Liver (tissue), 9 donors: ENCODE measurements around the gene SLIT3. TPM values are rescaled to one million over a fixed set of nuclear protein-coding genes. Genes with fewer than 3 reads are reported as not detected.

ENCODE experiments used
- DNase-seq: peaks from one replicate; pipeline ENCODE4 v3.0.0-alpha.2; 2017; ENCODE audit warnings: low spot score
- H3K27ac ChIP-seq, 2 donors: one replicate each; pipeline ENCODE4 v1.7.0; 2013; ENCODE audit warnings: inconsistent platforms in 2 of 2, low read length in 2 of 2, control low read depth in 1 of 2, low read depth in 1 of 2, mild to moderate bottlenecking in 1 of 2
- H3K27me3 ChIP-seq, 4 donors: one replicate each; pipeline versions ENCODE4 v1.6.1 to v1.7.0; 2013; ENCODE audit warnings: low read length in 3 of 4, inconsistent platforms in 1 of 4, mild to moderate bottlenecking in 1 of 4, moderate library complexity in 1 of 4; ENCODE audit not compliant: control insufficient read depth in 4 of 4, insufficient read depth in 4 of 4
- H3K36me3 ChIP-seq, 4 donors: one replicate each; pipeline versions ENCODE4 v1.6.1 to v1.7.0; 2013; ENCODE audit warnings: low read length in 3 of 4, mild to moderate bottlenecking in 3 of 4, low read depth in 1 of 4, moderate library complexity in 1 of 4; ENCODE audit not compliant: control insufficient read depth in 4 of 4, insufficient read depth in 3 of 4
- H3K4me1 ChIP-seq, 4 donors: one replicate each; pipeline versions ENCODE4 v1.6.1 to v1.7.0; 2013; ENCODE audit warnings: low read length in 3 of 4, mild to moderate bottlenecking in 3 of 4, moderate library complexity in 1 of 4; ENCODE audit not compliant: control insufficient read depth in 4 of 4, insufficient read depth in 4 of 4
- H3K4me3 ChIP-seq, 3 donors: one replicate each; pipeline versions ENCODE4 v1.6.1 to v1.7.0; 2013; ENCODE audit warnings: low read length in 3 of 3, control low read depth in 1 of 3, low read depth in 1 of 3, mild to moderate bottlenecking in 1 of 3
- H3K9ac ChIP-seq, 2 donors: one replicate each; pipeline ENCODE4 v1.7.0; 2013; ENCODE audit warnings: low read length in 2 of 2, mild to moderate bottlenecking in 2 of 2, moderate library complexity in 2 of 2, control low read depth in 1 of 2, low read depth in 1 of 2
- H3K9me3 ChIP-seq, 4 donors: one replicate each; pipeline versions ENCODE4 v1.6.1 to v1.7.0; 2013; ENCODE audit warnings: low read length in 3 of 4; ENCODE audit not compliant: control insufficient read depth in 4 of 4
- EGR1 ChIP-seq, 2 donors: IDR thresholded peaks; 2 replicates each; pipeline ENCODE4 v1.6.1; 2016 to 2018; ENCODE audit warnings: antibody characterized with exemption in 2 of 2, low read depth in 2 of 2
- FOXA1 ChIP-seq: IDR thresholded peaks from 2 replicates; pipeline ENCODE4 v1.6.1; 2016; ENCODE audit warnings: antibody characterized with exemption
- GABPA ChIP-seq, 2 donors: IDR thresholded peaks in 1 of 2; conservative IDR thresholded peaks in 1 of 2; 2 replicates each; pipeline ENCODE4 v1.6.1; 2016; ENCODE audit warnings: antibody characterized with exemption in 2 of 2, mild to moderate bottlenecking in 1 of 2, moderate library complexity in 1 of 2
- HNF4A ChIP-seq, 2 donors: conservative IDR thresholded peaks; 2 replicates each; pipeline ENCODE4 v1.6.1; 2016; ENCODE audit warnings: antibody characterized with exemption in 2 of 2, mild to moderate bottlenecking in 2 of 2
- JUND ChIP-seq, 2 donors: IDR thresholded peaks; 2 replicates each; pipeline ENCODE4 v1.6.1; 2016; ENCODE audit warnings: antibody characterized with exemption in 2 of 2
- RAD21 ChIP-seq, 2 donors: IDR thresholded peaks; 2 replicates each; pipeline ENCODE4 v1.6.1; 2016; ENCODE audit warnings: antibody characterized with exemption in 2 of 2, mild to moderate bottlenecking in 2 of 2
- RXRA ChIP-seq, 2 donors: IDR thresholded peaks; 2 replicates each; pipeline ENCODE4 v1.6.1; 2017 to 2018; ENCODE audit warnings: antibody characterized with exemption in 2 of 2, mild to moderate bottlenecking in 1 of 2
- SP1 ChIP-seq: IDR thresholded peaks from 2 replicates; pipeline ENCODE4 v1.6.1; 2018; ENCODE audit warnings: antibody characterized with exemption, mild to moderate bottlenecking
- TAF1 ChIP-seq: conservative IDR thresholded peaks from 2 replicates; pipeline ENCODE4 v1.6.1; 2016; ENCODE audit warnings: antibody characterized with exemption, mild to moderate bottlenecking
- YY1 ChIP-seq: IDR thresholded peaks from 2 replicates; pipeline ENCODE4 v1.6.1; 2016; ENCODE audit warnings: antibody characterized with exemption, mild to moderate bottlenecking
- WGBS: extraction: QIAGEN DNeasy Blood & Tissue Kit; methylation state at CpG from one replicate; pipeline ENCODE4 v1.1.7; 2013; 5-methylcytosine and 5-hydroxymethylcytosine counted together
- polyA plus RNA-seq, 2 donors: library from polyadenylated mRNA; stranded (reverse) in 1 of 2; unstranded in 1 of 2; fragments of 200-250 nt in 1 of 2; fragments of >200 nt in 1 of 2; fragmentation: Nextera tagmentation in 1 of 2; extraction: Ambion mirVana in 1 of 2; gene quantifications; one replicate each; pipeline versions ENCODE4 v1.2.1 to v1.2.3, GENCODE V29; 2013 to 2015
- total RNA-seq, 2 donors: library from RNA; depleted of rRNA; stranded (reverse); fragments of >200 nt; gene quantifications; one replicate each; pipeline ENCODE4 v1.2.3, GENCODE V29; 2014
- TF ChIP-seq, protein P1 (sequence below): fragments of 150-350 bp; IDR thresholded peaks from 2 replicates; pipeline ENCODE4 v1.5.1; 2017; ENCODE audit warnings: improper control_type of control experiment, low read depth, low read length; ENCODE audit not compliant: missing input control
- TF ChIP-seq, protein P2 (sequence below): IDR thresholded peaks from 2 replicates; pipeline ENCODE4 v1.6.1; 2016; ENCODE audit warnings: antibody characterized with exemption
- TF ChIP-seq, protein P3 (sequence below): IDR thresholded peaks from 2 replicates; pipeline ENCODE4 v1.6.1; 2016; ENCODE audit warnings: antibody characterized with exemption
- TF ChIP-seq, protein P4 (sequence below): IDR thresholded peaks from 2 replicates; pipeline ENCODE4 v1.6.1; 2016; ENCODE audit warnings: antibody characterized with exemption
- TF ChIP-seq, protein P5 (sequence below): IDR thresholded peaks from 2 replicates; pipeline ENCODE4 v1.6.1; 2016; ENCODE audit warnings: antibody characterized with exemption, mild to moderate bottlenecking
- donor health status: healthy.
- donor health status: healthy.
- donor health status: healthy.
- donor health status: healthy.
- donor health status: healthy.

The SLIT3 gene
- total and polyA plus RNA-seq, 4 donors, result 0.61 to 1.3 (median 0.91) TPM

DNA sequence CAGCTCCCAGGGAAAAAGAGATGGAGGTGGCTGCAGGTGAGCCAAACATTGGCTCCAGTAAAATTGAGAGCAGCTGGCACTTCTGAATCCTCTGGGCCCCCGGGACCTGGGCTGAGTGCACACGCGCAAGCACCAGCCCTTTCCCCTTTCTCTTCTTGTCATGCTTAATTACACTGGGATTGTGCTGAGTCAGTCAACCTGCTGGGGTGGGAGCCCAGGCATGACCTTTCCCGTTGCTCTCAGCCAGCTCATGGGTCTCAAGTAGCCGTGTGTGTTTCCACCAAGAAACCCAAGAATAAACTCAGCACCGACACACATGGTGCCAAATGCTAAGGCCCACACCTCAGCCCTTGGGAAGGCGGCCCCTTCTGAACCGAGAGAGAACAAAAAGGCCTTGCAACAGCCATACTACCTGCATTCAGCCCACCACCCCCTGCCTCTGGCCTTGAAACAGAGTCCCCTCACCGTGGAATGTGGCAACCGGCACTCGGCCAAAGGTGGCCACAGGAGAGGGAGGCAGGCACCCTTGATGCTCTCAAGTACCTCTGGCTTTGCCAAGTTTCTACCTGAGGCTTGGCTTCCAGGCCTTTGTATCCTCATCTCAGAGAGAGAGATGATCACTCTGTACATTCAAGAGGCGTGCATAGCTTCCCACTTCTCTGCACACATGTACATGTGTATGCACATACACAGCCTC lies 28.1 kb downstream of the SLIT3 start:
- no peaks in the 10 kb centered on the region for H3K4me1 ChIP-seq
- no peak overlapping the region for H3K4me3 ChIP-seq
- H3K27ac ChIP-seq, result no peak overlapping the region
- DNase-seq, result no peak
- TF ChIP-seq JUND (IDR thresholded peaks at IDR 0.05) (no peak), FOXA1 (no peak), RXRA (IDR thresholded peaks at IDR 0.05) (no peak), YY1 (no peak), TAF1 (no peak), HNF4A (conservative IDR thresholded peaks at IDR 0.05) (no peak), GABPA (IDR thresholded peaks at IDR 0.05 in 1 of 2, conservative IDR thresholded peaks at IDR 0.05 in 1 of 2) (no peak), EGR1 (IDR thresholded peaks at IDR 0.05; ENCODE audit: low read depth in 2 of 2) (no peak), SP1 (no peak), RAD21 (IDR thresholded peaks at IDR 0.05) (no peak)
- TF ChIP-seq, protein P1, sequence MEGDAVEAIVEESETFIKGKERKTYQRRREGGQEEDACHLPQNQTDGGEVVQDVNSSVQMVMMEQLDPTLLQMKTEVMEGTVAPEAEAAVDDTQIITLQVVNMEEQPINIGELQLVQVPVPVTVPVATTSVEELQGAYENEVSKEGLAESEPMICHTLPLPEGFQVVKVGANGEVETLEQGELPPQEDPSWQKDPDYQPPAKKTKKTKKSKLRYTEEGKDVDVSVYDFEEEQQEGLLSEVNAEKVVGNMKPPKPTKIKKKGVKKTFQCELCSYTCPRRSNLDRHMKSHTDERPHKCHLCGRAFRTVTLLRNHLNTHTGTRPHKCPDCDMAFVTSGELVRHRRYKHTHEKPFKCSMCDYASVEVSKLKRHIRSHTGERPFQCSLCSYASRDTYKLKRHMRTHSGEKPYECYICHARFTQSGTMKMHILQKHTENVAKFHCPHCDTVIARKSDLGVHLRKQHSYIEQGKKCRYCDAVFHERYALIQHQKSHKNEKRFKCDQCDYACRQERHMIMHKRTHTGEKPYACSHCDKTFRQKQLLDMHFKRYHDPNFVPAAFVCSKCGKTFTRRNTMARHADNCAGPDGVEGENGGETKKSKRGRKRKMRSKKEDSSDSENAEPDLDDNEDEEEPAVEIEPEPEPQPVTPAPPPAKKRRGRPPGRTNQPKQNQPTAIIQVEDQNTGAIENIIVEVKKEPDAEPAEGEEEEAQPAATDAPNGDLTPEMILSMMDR, result no peak
- TF ChIP-seq, protein P2, sequence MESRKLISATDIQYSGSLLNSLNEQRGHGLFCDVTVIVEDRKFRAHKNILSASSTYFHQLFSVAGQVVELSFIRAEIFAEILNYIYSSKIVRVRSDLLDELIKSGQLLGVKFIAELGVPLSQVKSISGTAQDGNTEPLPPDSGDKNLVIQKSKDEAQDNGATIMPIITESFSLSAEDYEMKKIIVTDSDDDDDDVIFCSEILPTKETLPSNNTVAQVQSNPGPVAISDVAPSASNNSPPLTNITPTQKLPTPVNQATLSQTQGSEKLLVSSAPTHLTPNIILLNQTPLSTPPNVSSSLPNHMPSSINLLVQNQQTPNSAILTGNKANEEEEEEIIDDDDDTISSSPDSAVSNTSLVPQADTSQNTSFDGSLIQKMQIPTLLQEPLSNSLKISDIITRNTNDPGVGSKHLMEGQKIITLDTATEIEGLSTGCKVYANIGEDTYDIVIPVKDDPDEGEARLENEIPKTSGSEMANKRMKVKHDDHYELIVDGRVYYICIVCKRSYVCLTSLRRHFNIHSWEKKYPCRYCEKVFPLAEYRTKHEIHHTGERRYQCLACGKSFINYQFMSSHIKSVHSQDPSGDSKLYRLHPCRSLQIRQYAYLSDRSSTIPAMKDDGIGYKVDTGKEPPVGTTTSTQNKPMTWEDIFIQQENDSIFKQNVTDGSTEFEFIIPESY, result no peak
- TF ChIP-seq, protein P3, sequence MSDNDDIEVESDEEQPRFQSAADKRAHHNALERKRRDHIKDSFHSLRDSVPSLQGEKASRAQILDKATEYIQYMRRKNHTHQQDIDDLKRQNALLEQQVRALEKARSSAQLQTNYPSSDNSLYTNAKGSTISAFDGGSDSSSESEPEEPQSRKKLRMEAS, result no peak
- TF ChIP-seq, protein P4, sequence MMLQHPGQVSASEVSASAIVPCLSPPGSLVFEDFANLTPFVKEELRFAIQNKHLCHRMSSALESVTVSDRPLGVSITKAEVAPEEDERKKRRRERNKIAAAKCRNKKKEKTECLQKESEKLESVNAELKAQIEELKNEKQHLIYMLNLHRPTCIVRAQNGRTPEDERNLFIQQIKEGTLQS, result no peak
- TF ChIP-seq, protein P5, sequence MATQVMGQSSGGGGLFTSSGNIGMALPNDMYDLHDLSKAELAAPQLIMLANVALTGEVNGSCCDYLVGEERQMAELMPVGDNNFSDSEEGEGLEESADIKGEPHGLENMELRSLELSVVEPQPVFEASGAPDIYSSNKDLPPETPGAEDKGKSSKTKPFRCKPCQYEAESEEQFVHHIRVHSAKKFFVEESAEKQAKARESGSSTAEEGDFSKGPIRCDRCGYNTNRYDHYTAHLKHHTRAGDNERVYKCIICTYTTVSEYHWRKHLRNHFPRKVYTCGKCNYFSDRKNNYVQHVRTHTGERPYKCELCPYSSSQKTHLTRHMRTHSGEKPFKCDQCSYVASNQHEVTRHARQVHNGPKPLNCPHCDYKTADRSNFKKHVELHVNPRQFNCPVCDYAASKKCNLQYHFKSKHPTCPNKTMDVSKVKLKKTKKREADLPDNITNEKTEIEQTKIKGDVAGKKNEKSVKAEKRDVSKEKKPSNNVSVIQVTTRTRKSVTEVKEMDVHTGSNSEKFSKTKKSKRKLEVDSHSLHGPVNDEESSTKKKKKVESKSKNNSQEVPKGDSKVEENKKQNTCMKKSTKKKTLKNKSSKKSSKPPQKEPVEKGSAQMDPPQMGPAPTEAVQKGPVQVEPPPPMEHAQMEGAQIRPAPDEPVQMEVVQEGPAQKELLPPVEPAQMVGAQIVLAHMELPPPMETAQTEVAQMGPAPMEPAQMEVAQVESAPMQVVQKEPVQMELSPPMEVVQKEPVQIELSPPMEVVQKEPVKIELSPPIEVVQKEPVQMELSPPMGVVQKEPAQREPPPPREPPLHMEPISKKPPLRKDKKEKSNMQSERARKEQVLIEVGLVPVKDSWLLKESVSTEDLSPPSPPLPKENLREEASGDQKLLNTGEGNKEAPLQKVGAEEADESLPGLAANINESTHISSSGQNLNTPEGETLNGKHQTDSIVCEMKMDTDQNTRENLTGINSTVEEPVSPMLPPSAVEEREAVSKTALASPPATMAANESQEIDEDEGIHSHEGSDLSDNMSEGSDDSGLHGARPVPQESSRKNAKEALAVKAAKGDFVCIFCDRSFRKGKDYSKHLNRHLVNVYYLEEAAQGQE, result no peak
- no peak overlapping the region for H3K9ac ChIP-seq
- no peaks in the 10 kb centered on the region for H3K9me3 ChIP-seq
- 84% methylated on average over 12 of the region's 12 CpGs for whole genome bisulfite sequencing
- H3K36me3 ChIP-seq, result no peaks in the 10 kb centered on the region
- H3K27me3 ChIP-seq, result peaks cover 0 to 2% (median 0%) of the 10 kb centered on the region in 4 donors
